Measurements from ENCODE around the gene BAG5.

BAG5 gene

GRCh38 chr14:103537175-103537990, 25.1 kb downstream of the BAG5 start:
- DNase-seq (ENCODE audit: low read depth, low spot score): no peak

GRCh38 chr14:103536693-103537092, 25.8 kb downstream of the BAG5 start:
- no peak overlapping the region for H3K4me3 ChIP-seq (ENCODE audit: low read length)
- no peak for DNase-seq (ENCODE audit: low read depth, low spot score)

More at GRCh38 chr14:103537175-103537990, 25.1 kb downstream of the BAG5 start:
- H3K4me3 ChIP-seq (ENCODE audit: low read length): no peak overlapping the region

GRCh38 chr14:103535891-103536565, 26.4 kb downstream of the BAG5 start:
- no peak overlapping the region for H3K4me3 ChIP-seq (ENCODE audit: low read length)
- DNase-seq (ENCODE audit: low read depth, low spot score): no peak

GRCh38 chr14:103535081-103535890, 27.2 kb downstream of the BAG5 start:
- H3K4me3 ChIP-seq (ENCODE audit: low read length): no peak overlapping the region
- DNase-seq (ENCODE audit: low read depth, low spot score): no peak

GRCh38 chr14:103534576-103535061, 27.8 kb downstream of the BAG5 start:
- DNase-seq (ENCODE audit: low read depth, low spot score): no peak
- no peak overlapping the region for H3K4me3 ChIP-seq (ENCODE audit: low read length)

- DNase-seq (ENCODE audit: low read depth, low spot score): no peak
- H3K4me3 ChIP-seq (ENCODE audit: low read length): no peak overlapping the region
These were observed 28.4 kb downstream of the BAG5 start for GRCh38 chr14:103533999-103534575.

- no peak for DNase-seq (ENCODE audit: low read depth, low spot score)
- no peak overlapping the region for H3K4me3 ChIP-seq (ENCODE audit: low read length)
These were observed 29.1 kb downstream of the BAG5 start for GRCh38 chr14:103533137-103533998.

- no peak for DNase-seq (ENCODE audit: low read depth, low spot score)
- H3K4me3 ChIP-seq (ENCODE audit: low read length): no peak overlapping the region
These were observed 30.0 kb downstream of the BAG5 start for GRCh38 chr14:103532216-103533136.

- no peak overlapping the region for H3K4me3 ChIP-seq (ENCODE audit: low read length)
- no peak for DNase-seq (ENCODE audit: low read depth, low spot score)
These were observed 30.8 kb downstream of the BAG5 start for GRCh38 chr14:103531421-103532215.

GRCh38 chr14:103530831-103531230, 31.6 kb downstream of the BAG5 start:
- no peak for DNase-seq (ENCODE audit: low read depth, low spot score)
- no peak overlapping the region for H3K4me3 ChIP-seq (ENCODE audit: low read length)

- DNase-seq (ENCODE audit: low read depth, low spot score): peak; percentile 32
- peak overlapping the region; percentile 80 for H3K4me3 ChIP-seq (ENCODE audit: low read length)
These were observed 32.1 kb downstream of the BAG5 start for GRCh38 chr14:103530390-103530789.

- DNase-seq (ENCODE audit: low read depth, low spot score): no peak
- peak overlapping the region; percentile 80 for H3K4me3 ChIP-seq (ENCODE audit: low read length)
These were observed 32.8 kb downstream of the BAG5 start for GRCh38 chr14:103529383-103530365.

- H3K4me3 ChIP-seq (ENCODE audit: low read length): peak within 1 kb of the TSS; percentile 80
- peak; percentile 58 for DNase-seq (ENCODE audit: low read depth, low spot score)
These were observed 33.7 kb downstream of the BAG5 start, which contains the start of gene TRMT61A for GRCh38 chr14:103528587-103529382. TSS of gene TRMT61A (plus strand) at chr14:103529196. CDS start at chr14:103529979, 783 bp downstream.

- DNase-seq (ENCODE audit: low read depth, low spot score): no peak
- H3K4me3 ChIP-seq (ENCODE audit: low read length): peak overlapping the region; percentile 80
These were observed 34.3 kb downstream of the BAG5 start for GRCh38 chr14:103528146-103528586.

All from Jurkat, Clone E6-1 (cell line).